Measurements from ENCODE around the gene TBCD.

Gene TBCD

GRCh38 chr17:82974136-82974952 lies 222.5 kb downstream of the TBCD start:
- no peak for DNase-seq
- H3K4me2 ChIP-seq (ENCODE audit: low read depth, low read length): no peak overlapping the region
- no peaks in the 10 kb centered on the region for H4K20me1 ChIP-seq (ENCODE audit: insufficient read depth, low read length)
- no peaks in the 10 kb centered on the region for H3K9me2 ChIP-seq (replicated peaks; ENCODE audit: insufficient read depth, low read length)
- H3K27me3 ChIP-seq (replicated peaks; ENCODE audit: insufficient read depth, low read length): peaks cover 10% of the 10 kb centered on the region; the same call in 1 of the 2 replicates
- H3K9ac ChIP-seq (ENCODE audit: low read length): no peak overlapping the region
- no peak overlapping the region for H3K27ac ChIP-seq (ENCODE audit: low read length)
- no peak for TF ChIP-seq CTCF (IDR thresholded peaks at IDR 0.05; ENCODE audit: low read length)
- TF ChIP-seq EZH2phosphoT487 (IDR thresholded peaks at IDR 0.05; ENCODE audit: low read length): no peak
- TF ChIP-seq EZH2 (optimal IDR thresholded peaks at IDR 0.05; ENCODE audit: low read depth, low read length): no peak
- no peaks in the 10 kb centered on the region for H3K79me2 ChIP-seq (ENCODE audit: low read length)
- H3F3A ChIP-seq (ENCODE audit: insufficient read depth, low read length): no peaks in the 10 kb centered on the region
- H3K9me3 ChIP-seq (replicated peaks; ENCODE audit: insufficient read depth, low read length): no peaks in the 10 kb centered on the region
- H3K36me3 ChIP-seq (replicated peaks; ENCODE audit: insufficient read depth, low read length): no peaks in the 10 kb centered on the region
- no peak overlapping the region for H3K4me3 ChIP-seq (ENCODE audit: low read length)
- no peaks in the 10 kb centered on the region for H3K4me1 ChIP-seq (ENCODE audit: low read length)
- H2AFZ ChIP-seq (ENCODE audit: low read length): no peak overlapping the region

GRCh38 chr17:82976982-82977488 lies 225.2 kb downstream of the TBCD start:
- H2AFZ ChIP-seq (ENCODE audit: low read length): no peak overlapping the region
- no peak for DNase-seq
- H3K4me1 ChIP-seq (ENCODE audit: low read length): no peaks in the 10 kb centered on the region
- peaks cover 13% of the 10 kb centered on the region; the same call in 1 of the 2 replicates for H3K27me3 ChIP-seq (replicated peaks; ENCODE audit: insufficient read depth, low read length)
- H3K9me2 ChIP-seq (replicated peaks; ENCODE audit: insufficient read depth, low read length): no peaks in the 10 kb centered on the region
- H3K4me2 ChIP-seq (ENCODE audit: low read depth, low read length): no peak overlapping the region
- no peaks in the 10 kb centered on the region for H3F3A ChIP-seq (ENCODE audit: insufficient read depth, low read length)
- TF ChIP-seq EZH2 (optimal IDR thresholded peaks at IDR 0.05; ENCODE audit: low read depth, low read length) (no peak), EZH2phosphoT487 (IDR thresholded peaks at IDR 0.05; ENCODE audit: low read length) (no peak), CTCF (IDR thresholded peaks at IDR 0.05; ENCODE audit: low read length) (no peak)
- H3K36me3 ChIP-seq (replicated peaks; ENCODE audit: insufficient read depth, low read length): no peaks in the 10 kb centered on the region
- no peaks in the 10 kb centered on the region for H3K9me3 ChIP-seq (replicated peaks; ENCODE audit: insufficient read depth, low read length)
- no peaks in the 10 kb centered on the region for H4K20me1 ChIP-seq (ENCODE audit: insufficient read depth, low read length)
- H3K9ac ChIP-seq (ENCODE audit: low read length): no peak overlapping the region
- no peak overlapping the region for H3K27ac ChIP-seq (ENCODE audit: low read length)
- no peaks in the 10 kb centered on the region for H3K79me2 ChIP-seq (ENCODE audit: low read length)
- no peak overlapping the region for H3K4me3 ChIP-seq (ENCODE audit: low read length)

- Histone ChIP-seq H3K27ac (ENCODE audit: low read length) (no peak overlapping the region), H3K36me3 (replicated peaks; ENCODE audit: insufficient read depth, low read length) (no peaks in the 10 kb centered on the region), H3K27me3 (replicated peaks; ENCODE audit: insufficient read depth, low read length) (peaks cover 15% of the 10 kb centered on the region; the same call in 1 of the 2 replicates), H4K20me1 (ENCODE audit: insufficient read depth, low read length) (no peaks in the 10 kb centered on the region), H3K4me3 (ENCODE audit: low read length) (no peak overlapping the region), H3K4me1 (ENCODE audit: low read length) (no peaks in the 10 kb centered on the region), H3K4me2 (ENCODE audit: low read depth, low read length) (no peak overlapping the region), H3K9ac (ENCODE audit: low read length) (no peak overlapping the region), H3K79me2 (ENCODE audit: low read length) (no peaks in the 10 kb centered on the region), H3K9me2 (replicated peaks; ENCODE audit: insufficient read depth, low read length) (no peaks in the 10 kb centered on the region), H2AFZ (ENCODE audit: low read length) (no peak overlapping the region), H3F3A (ENCODE audit: insufficient read depth, low read length) (no peaks in the 10 kb centered on the region), H3K9me3 (replicated peaks; ENCODE audit: insufficient read depth, low read length) (no peaks in the 10 kb centered on the region)
- TF ChIP-seq CTCF (IDR thresholded peaks at IDR 0.05; ENCODE audit: low read length) (no peak), EZH2phosphoT487 (IDR thresholded peaks at IDR 0.05; ENCODE audit: low read length) (no peak), EZH2 (optimal IDR thresholded peaks at IDR 0.05; ENCODE audit: low read depth, low read length) (no peak)
- DNase-seq: no peak
Observed at GRCh38 chr17:82977606-82978005, 225.7 kb downstream of the TBCD start.
